ENCODE measurements around the gene AGAP1.

- TF ChIP-seq, protein P1, sequence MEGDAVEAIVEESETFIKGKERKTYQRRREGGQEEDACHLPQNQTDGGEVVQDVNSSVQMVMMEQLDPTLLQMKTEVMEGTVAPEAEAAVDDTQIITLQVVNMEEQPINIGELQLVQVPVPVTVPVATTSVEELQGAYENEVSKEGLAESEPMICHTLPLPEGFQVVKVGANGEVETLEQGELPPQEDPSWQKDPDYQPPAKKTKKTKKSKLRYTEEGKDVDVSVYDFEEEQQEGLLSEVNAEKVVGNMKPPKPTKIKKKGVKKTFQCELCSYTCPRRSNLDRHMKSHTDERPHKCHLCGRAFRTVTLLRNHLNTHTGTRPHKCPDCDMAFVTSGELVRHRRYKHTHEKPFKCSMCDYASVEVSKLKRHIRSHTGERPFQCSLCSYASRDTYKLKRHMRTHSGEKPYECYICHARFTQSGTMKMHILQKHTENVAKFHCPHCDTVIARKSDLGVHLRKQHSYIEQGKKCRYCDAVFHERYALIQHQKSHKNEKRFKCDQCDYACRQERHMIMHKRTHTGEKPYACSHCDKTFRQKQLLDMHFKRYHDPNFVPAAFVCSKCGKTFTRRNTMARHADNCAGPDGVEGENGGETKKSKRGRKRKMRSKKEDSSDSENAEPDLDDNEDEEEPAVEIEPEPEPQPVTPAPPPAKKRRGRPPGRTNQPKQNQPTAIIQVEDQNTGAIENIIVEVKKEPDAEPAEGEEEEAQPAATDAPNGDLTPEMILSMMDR (IDR thresholded peaks at IDR 0.05), result no peak
- TF ChIP-seq POLR2A (IDR thresholded peaks at IDR 0.05), result no peak
Observed at GRCh38 chr2:235747786-235748091, 253.9 kb downstream of the AGAP1 start.
